HFFc6 (cell line): ENCODE results near the gene TMEM236. TPM values are rescaled to one million over a fixed set of nuclear protein-coding genes. Genes with fewer than 3 reads are reported as not detected.
"Not testable (repeated sequence)": the region's sequence is repeated elsewhere in the genome, so short reads cannot be mapped to it uniquely, and the experiment has no call there.

Source experiments
- DNase-seq: peaks from one replicate; pipeline ENCODE4 v3.0.0-alpha.2; 2018
- H3K27ac Mint-ChIP-seq: 2 replicates; pipeline ENCODE4 v1.8.0; 2020; ENCODE audit warnings: mild to moderate bottlenecking, mixed read lengths
- H3K27me3 Mint-ChIP-seq: 2 replicates; pipeline ENCODE4 v1.8.0; 2021; ENCODE audit warnings: mild to moderate bottlenecking, moderate library complexity, mixed read lengths; ENCODE audit not compliant: insufficient read depth
- H3K36me3 Mint-ChIP-seq: 2 replicates; pipeline ENCODE4 v1.8.0; 2021; ENCODE audit warnings: low read depth, mixed read lengths
- H3K4me1 Mint-ChIP-seq: 2 replicates; pipeline ENCODE4 v1.8.0; 2020; ENCODE audit warnings: low read depth, mixed read lengths
- H3K4me3 Mint-ChIP-seq: 2 replicates; pipeline ENCODE4 v1.8.0; 2020; ENCODE audit warnings: mild to moderate bottlenecking, moderate library complexity, mixed read lengths
- H3K9me3 Mint-ChIP-seq: 2 replicates; pipeline ENCODE4 v1.8.0; 2020; ENCODE audit warnings: mild to moderate bottlenecking, mixed read lengths
- CTCF ChIP-seq: fragments of 200-600 bp; sonication (generic); IDR thresholded peaks from 2 replicates; pipeline ENCODE4 v1.5.0; 2021; ENCODE audit warnings: antibody characterized with exemption, mild to moderate bottlenecking
- total RNA-seq, 6 experiments: library from RNA; stranded (reverse); fragmentation: NEBNext Ultra II Directional; extraction: Animal tissue kit (Norgen Biotek cat#: 25700); gene quantifications; 2 replicates in 1 of 6; 3 replicates in 5 of 6; pipeline ENCODE4 v1.2.3, GENCODE V29; 2021

The TMEM236 gene
- total RNA-seq, 6 experiments from 2014 or later = 0.07 to 0.20 (median 0.09) TPM

GRCh38 chr10:17712053-17712452 is 39.9 kb upstream of the TMEM236 start:
- TF ChIP-seq CTCF = no peak
- no peak overlapping the region for H3K4me3 Mint-ChIP-seq
- no peaks in the 10 kb centered on the region for H3K9me3 Mint-ChIP-seq
- peaks cover 54% of the 10 kb centered on the region for H3K36me3 Mint-ChIP-seq
- no peaks in the 10 kb centered on the region; the same call in 1 of the 2 replicates for H3K27me3 Mint-ChIP-seq
- H3K27ac Mint-ChIP-seq = no peak overlapping the region
- no peak for DNase-seq
- H3K4me1 Mint-ChIP-seq = no peaks in the 10 kb centered on the region

- peaks cover 57% of the 10 kb centered on the region for H3K36me3 Mint-ChIP-seq
- H3K9me3 Mint-ChIP-seq = no peaks in the 10 kb centered on the region
- DNase-seq = no peak
- H3K4me1 Mint-ChIP-seq = no peaks in the 10 kb centered on the region
- H3K27me3 Mint-ChIP-seq = no peaks in the 10 kb centered on the region; the same call in 1 of the 2 replicates
- no peak overlapping the region for H3K27ac Mint-ChIP-seq
- H3K4me3 Mint-ChIP-seq = no peak overlapping the region
- no peak for TF ChIP-seq CTCF
Measured at GRCh38 chr10:17712717-17713471, 39.1 kb upstream of the TMEM236 start.

- Mint-ChIP-seq H3K9me3 (no peaks in the 10 kb centered on the region), H3K27ac (no peak overlapping the region), H3K4me3 (no peak overlapping the region), H3K27me3 (no peaks in the 10 kb centered on the region; the same call in 1 of the 2 replicates), H3K4me1 (no peaks in the 10 kb centered on the region), H3K36me3 (peaks cover 60% of the 10 kb centered on the region)
- DNase-seq = no peak
- no peak for TF ChIP-seq CTCF
Measured at GRCh38 chr10:17713758-17714157, 38.2 kb upstream of the TMEM236 start.

GRCh38 chr10:17716161-17716560 is 35.8 kb upstream of the TMEM236 start:
- TF ChIP-seq CTCF = no peak
- peaks cover 61% of the 10 kb centered on the region for H3K36me3 Mint-ChIP-seq
- H3K27ac Mint-ChIP-seq = no peak overlapping the region
- H3K4me3 Mint-ChIP-seq = no peak overlapping the region
- H3K4me1 Mint-ChIP-seq = no peaks in the 10 kb centered on the region
- no peak for DNase-seq
- no peaks in the 10 kb centered on the region; the same call in 1 of the 2 replicates for H3K27me3 Mint-ChIP-seq
- H3K9me3 Mint-ChIP-seq = no peaks in the 10 kb centered on the region

- not testable (repeated sequence) for H3K27me3 Mint-ChIP-seq
Measured at GRCh38 chr10:17722317-17723014, 29.5 kb upstream of the TMEM236 start.

GRCh38 chr10:17725703-17726102 is 26.3 kb upstream of the TMEM236 start:
- Mint-ChIP-seq H3K4me1 (no peaks in the 10 kb centered on the region), H3K27me3 (no peaks in the 10 kb centered on the region), H3K4me3 (no peak overlapping the region), H3K36me3 (peaks cover 12% of the 10 kb centered on the region), H3K9me3 (no peaks in the 10 kb centered on the region; the same call in 1 of the 2 replicates), H3K27ac (no peak overlapping the region)
- no peak for DNase-seq
- no peak for TF ChIP-seq CTCF

More at GRCh38 chr10:17722317-17723014, 29.5 kb upstream of the TMEM236 start:
- H3K4me1 Mint-ChIP-seq, H3K9me3 Mint-ChIP-seq, DNase-seq, H3K27ac Mint-ChIP-seq, H3K4me3 Mint-ChIP-seq: not testable (repeated sequence)
- H3K36me3 Mint-ChIP-seq = peaks cover 29% of the 10 kb centered on the region
